IMR-90 (cell line): Measurements from ENCODE around the gene LRP11. TPM values are rescaled to one million over a fixed set of nuclear protein-coding genes. Genes with fewer than 3 reads are reported as not detected.

Source experiments
- ATAC-seq: fragments of 200-7000 bp; cut with Tn5 transposase; 2 replicates; pipeline ENCODE4 v1.9.1; 2020; ENCODE audit warnings: low read depth, mild to moderate bottlenecking, moderate library complexity
- BruUV-seq: library from RNA; stranded (reverse); fragments of 400-500 nt; replicated peaks from 2 replicates; lab custom pipeline; 2021; lab: Mats Ljungman, UMichigan
- CTCF ChIA-PET: fragments of 300-600 bp; formaldehyde crosslinking; extraction: SDS; loops from one replicate; lab custom pipeline; 2021; ENCODE audit warnings: antibody characterized with exemption; lab: Yijun Ruan, JAX
- POLR2A ChIA-PET: fragments of 300-600 bp; sonication (Branson Sonifier 250); formaldehyde crosslinking; loops from one replicate; lab custom pipeline; 2022; ENCODE audit warnings: antibody characterized with exemption; ENCODE audit not compliant: unreplicated experiment; lab: Charles Lee
- DNase-seq: peaks from one replicate; pipeline ENCODE4 v3.0.0; 2013
- H2AFZ ChIP-seq: replicated peaks from 2 replicates; pipeline ENCODE3; 2013; ENCODE audit warnings: low read length, mild to moderate bottlenecking; ENCODE audit not compliant: poor library complexity
- H2AK5ac ChIP-seq: 2 replicates; pipeline ENCODE4 v1.6.1; 2013; ENCODE audit warnings: low read depth, low read length, inconsistent platforms
- H2AK9ac ChIP-seq: replicated peaks from 2 replicates; pipeline ENCODE3; 2013; ENCODE audit warnings: mild to moderate bottlenecking, low read depth, low read length, moderate library complexity; ENCODE audit not compliant: poor library complexity
- H2BK120ac ChIP-seq: 2 replicates; pipeline ENCODE4 v1.6.1; 2013; ENCODE audit warnings: low read depth, low read length, inconsistent platforms
- H2BK15ac ChIP-seq: 3 replicates; pipeline ENCODE4 v1.6.1; 2013; ENCODE audit warnings: low read depth, low read length, inconsistent platforms
- H2BK20ac ChIP-seq: 2 replicates; pipeline ENCODE4 v1.6.1; 2013; ENCODE audit warnings: low read depth, mild to moderate bottlenecking, inconsistent platforms, low read length, moderate library complexity
- H2BK5ac ChIP-seq: 2 replicates; pipeline ENCODE4 v1.6.1; 2013; ENCODE audit warnings: mild to moderate bottlenecking, low read depth, low read length, inconsistent platforms; ENCODE audit not compliant: poor library complexity, severe bottlenecking
- H3K14ac ChIP-seq: replicated peaks from 2 replicates; pipeline ENCODE4 v1.6.1; 2013; ENCODE audit warnings: low read depth, low read length, inconsistent platforms
- H3K18ac ChIP-seq: 2 replicates; pipeline ENCODE4 v1.6.1; 2013; ENCODE audit warnings: low read depth, low read length, control low read depth
- H3K23ac ChIP-seq: 2 replicates; pipeline ENCODE4 v1.6.1; 2013; ENCODE audit warnings: low read depth, low read length, inconsistent platforms
- H3K27ac ChIP-seq: 2 replicates; pipeline ENCODE4 v1.5.1; 2013; ENCODE audit warnings: mild to moderate bottlenecking, control low read depth, low read length; ENCODE audit not compliant: insufficient read depth
- H3K27me3 ChIP-seq: 2 replicates; pipeline ENCODE4 v1.6.1; 2013; ENCODE audit warnings: low read length; ENCODE audit not compliant: control insufficient read depth, insufficient read depth
- H3K36me3 ChIP-seq: 2 replicates; pipeline ENCODE4 v1.6.1; 2013; ENCODE audit warnings: low read length, mixed read lengths; ENCODE audit not compliant: control insufficient read depth, insufficient read depth
- H3K4ac ChIP-seq: 2 replicates; pipeline ENCODE4 v1.6.1; 2013; ENCODE audit warnings: low read depth, low read length, inconsistent platforms
- H3K4me1 ChIP-seq: 2 replicates; pipeline ENCODE4 v1.6.1; 2013; ENCODE audit warnings: low read length, mixed read lengths; ENCODE audit not compliant: control insufficient read depth, insufficient read depth
- H3K4me2 ChIP-seq: 2 replicates; pipeline ENCODE4 v1.6.1; 2013; ENCODE audit warnings: low read depth, mild to moderate bottlenecking, control low read depth, low read length, moderate library complexity
- H3K4me3 ChIP-seq: 2 replicates; pipeline ENCODE4 v1.5.1; 2013; ENCODE audit warnings: low read depth, mild to moderate bottlenecking, control low read depth, low read length, moderate library complexity; ENCODE audit not compliant: insufficient read depth
- H3K56ac ChIP-seq: 2 replicates; pipeline ENCODE4 v1.6.1; 2013; ENCODE audit warnings: low read length, inconsistent platforms; ENCODE audit not compliant: insufficient read depth; ENCODE audit errors: extremely low read depth
- H3K79me1 ChIP-seq, 2 experiments: 2 replicates each; pipeline ENCODE4 v1.6.1; 2013; ENCODE audit warnings: low read length in 2 of 2, inconsistent platforms in 1 of 2, low read depth in 1 of 2
- H3K9ac ChIP-seq: 2 replicates; pipeline ENCODE4 v1.6.1; 2013; ENCODE audit warnings: low read depth, low read length, control low read depth
- H3K9me1 ChIP-seq: 2 replicates; pipeline ENCODE4 v1.6.1; 2013; ENCODE audit warnings: low read length, inconsistent platforms; ENCODE audit not compliant: insufficient read depth
- H3K9me3 ChIP-seq: 2 replicates; pipeline ENCODE4 v1.6.1; 2013; ENCODE audit warnings: low read length; ENCODE audit not compliant: control insufficient read depth, insufficient read depth
- H4K20me1 ChIP-seq: 2 replicates; pipeline ENCODE4 v1.6.1; 2013; ENCODE audit warnings: low read length, inconsistent platforms; ENCODE audit not compliant: insufficient read depth
- H4K5ac ChIP-seq: 2 replicates; pipeline ENCODE4 v1.6.1; 2013; ENCODE audit warnings: mild to moderate bottlenecking, low read depth, low read length, control low read depth
- H4K8ac ChIP-seq, 2 experiments: 2 replicates each; pipeline ENCODE4 v1.6.1; 2013; ENCODE audit warnings: low read depth in 2 of 2, low read length in 2 of 2, control low read depth in 1 of 2, inconsistent platforms in 1 of 2
- H4K91ac ChIP-seq: 2 replicates; pipeline ENCODE4 v1.6.1; 2013; ENCODE audit warnings: low read depth, low read length, inconsistent platforms; ENCODE audit not compliant: insufficient read depth
- CEBPB ChIP-seq: IDR thresholded peaks from 2 replicates; pipeline ENCODE4 v1.6.1; 2012; ENCODE audit warnings: low read depth, low read length, improper control_type of control experiment
- MAFK ChIP-seq: IDR thresholded peaks from 2 replicates; pipeline ENCODE4 v1.6.1; 2012; ENCODE audit warnings: low read depth, low read length, improper control_type of control experiment
- MXI1 ChIP-seq: IDR thresholded peaks from 2 replicates; pipeline ENCODE4 v1.6.1; 2012; ENCODE audit warnings: low read depth, mild to moderate bottlenecking, low read length, moderate library complexity, borderline replicate concordance
- NFE2L2 ChIP-seq: fragments of 150-350 bp; IDR thresholded peaks from 2 replicates; pipeline ENCODE4 v1.6.1; 2016; ENCODE audit warnings: low read depth, mild to moderate bottlenecking, low read length
- SMC3 ChIP-seq: fragments of 150-350 bp; IDR thresholded peaks from 2 replicates; pipeline ENCODE4 v1.6.1; 2016; ENCODE audit warnings: low read depth, mild to moderate bottlenecking, antibody characterized with exemption, low read length, moderate library complexity
- WGBS, 2 experiments: methylation state at CpG; one replicate each; pipeline versions ENCODE4 v1.1.5 to v1.1.7; 2013; ENCODE audit warnings: missing lambda C conversion rate in 2 of 2; ENCODE audit not compliant: insufficient read length in 1 of 2; ENCODE audit errors: extremely low coverage in 2 of 2; 5-methylcytosine and 5-hydroxymethylcytosine counted together
- dilution Hi-C: fragments of 300-500 bp; cut with HindIII; formaldehyde crosslinking; loops from one replicate; pipeline ENCODE4 v1.14.3; 2018; ENCODE audit warnings: low sequenced_read_pairs; ENCODE audit not compliant: unreplicated experiment
- in situ Hi-C: fragments of 300-500 bp; cut with MboI; formaldehyde crosslinking; loops from 3 replicates; pipeline ENCODE4 v1.14.3; 2019; ENCODE audit warnings: low sequenced_read_pairs, inconsistent platforms, mixed read lengths
- intact Hi-C: fragments of 100-400 bp; cut with micrococcal nuclease; formaldehyde crosslinking; loops from 2 replicates; pipeline ENCODE4 v1.10.0; 2022
- polyA plus RNA-seq, 3 experiments: library from polyadenylated mRNA; depleted of rRNA; stranded (reverse); fragments of >200 nt; gene quantifications; 2 replicates each; pipeline ENCODE4 v1.2.3, GENCODE V29; 2012; ENCODE audit warnings: low replicate concordance in 1 of 3
- total RNA-seq: library from RNA; depleted of rRNA; stranded (reverse); fragments of >200 nt; gene quantifications from 2 replicates; pipeline ENCODE4 v1.2.3, GENCODE V29; 2012

Gene LRP11
- total and polyA plus RNA-seq, 2 of the 4 experiments (the other 2 are of a cell fraction) = 48.8 to 63.8 TPM

DNA sequence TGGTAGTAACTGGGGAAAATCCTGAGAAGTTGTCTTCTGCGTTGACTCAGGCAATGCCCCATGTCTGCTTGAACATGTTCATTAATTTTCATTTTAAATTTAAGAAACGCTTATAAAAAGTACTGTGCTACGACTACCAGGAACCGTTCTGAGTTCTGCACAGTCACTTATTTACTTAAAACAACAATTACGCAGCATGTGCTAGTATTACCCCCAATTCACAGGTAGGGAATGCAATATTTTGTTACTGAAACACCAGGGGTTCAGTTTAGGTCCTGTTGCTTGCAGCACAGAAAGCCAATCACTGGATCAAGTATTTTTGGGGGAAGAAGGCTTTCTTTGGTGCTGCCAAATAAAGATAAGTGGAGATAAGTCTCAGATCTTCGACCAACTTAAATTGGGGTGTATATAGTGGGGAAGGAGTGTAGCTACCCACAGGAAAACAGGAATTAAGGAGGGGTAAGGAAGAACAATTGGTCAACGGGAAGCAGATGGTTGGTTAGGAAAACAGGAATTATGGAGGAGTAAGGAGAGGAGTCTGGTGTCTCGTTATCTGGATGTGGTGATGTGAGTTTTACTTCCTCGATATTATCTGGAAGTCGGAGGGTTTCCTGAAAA, 5.2 kb upstream of the LRP11 start (continued):
- no peak for TF ChIP-seq MXI1

DNA sequence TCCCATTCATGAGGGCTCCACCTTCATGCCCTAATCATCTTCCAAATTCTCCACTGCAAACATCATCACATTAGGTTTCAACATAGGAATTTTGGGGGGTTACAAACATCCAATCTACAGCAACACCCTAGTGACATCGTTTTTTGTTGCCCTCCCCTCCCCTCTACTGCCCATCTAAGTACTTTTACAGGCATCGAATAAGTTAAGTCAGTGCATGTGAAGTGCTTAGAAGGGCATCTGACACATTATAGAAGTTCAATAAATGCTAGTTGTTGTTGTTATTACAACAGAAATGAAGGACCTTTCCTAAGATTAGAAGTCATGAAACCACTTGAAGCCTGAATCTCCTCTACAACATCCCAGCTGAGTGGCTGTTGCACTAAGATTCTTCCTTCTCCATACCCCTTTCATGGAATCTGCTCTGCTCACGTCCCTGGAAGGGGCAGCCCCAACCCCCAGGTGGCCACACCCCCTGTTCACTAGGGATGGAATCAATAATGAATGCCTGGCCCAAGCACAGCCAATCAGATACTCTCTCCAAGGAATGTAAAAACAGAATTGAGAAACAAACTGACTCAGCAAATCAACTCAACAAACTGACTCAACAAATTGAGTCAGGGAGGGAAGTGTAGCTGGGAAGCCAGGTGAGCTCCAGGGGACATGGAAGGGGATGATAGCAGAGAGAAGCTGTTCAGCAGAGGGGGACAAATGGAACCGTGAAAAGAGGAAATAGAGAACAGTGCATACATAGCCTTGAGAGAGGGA, 3.9 kb upstream of the LRP11 start:
- Histone ChIP-seq H3K18ac (no peak overlapping the region), H3K56ac (no peak overlapping the region), H3K9me1 (no peaks in the 10 kb centered on the region), H4K5ac (no peak overlapping the region), H3K79me1 (0 out of 4 replicates have a peak, but pooled peaks cover 0 to 4% of the 10 kb centered on the region in 2 experiments), H3K27ac (no peak overlapping the region), H4K91ac (no peak overlapping the region), H2BK15ac (no peak overlapping the region), H2AK5ac (no peak overlapping the region), H2BK20ac (no peak overlapping the region), H3K4me3 (no peak overlapping the region), H3K4ac (no peak overlapping the region), H3K36me3 (no peaks in the 10 kb centered on the region), H3K9ac (no peak overlapping the region), H4K8ac (no peak overlapping the region), H2BK120ac (no peak overlapping the region), H2AFZ (peak overlapping the region; percentile 65), H3K14ac (0 out of 2 replicates have a peak overlapping the region, but pooled peaks have one; percentile 5), H4K20me1 (no peaks in the 10 kb centered on the region), H3K23ac (no peak overlapping the region), H2BK5ac (no peak overlapping the region), H3K4me1 (peaks cover 5% of the 10 kb centered on the region; the same call in 1 of the 2 replicates), H2AK9ac (no peak overlapping the region), H3K9me3 (no peaks in the 10 kb centered on the region), H3K4me2 (no peak overlapping the region), H3K27me3 (no peaks in the 10 kb centered on the region)
- in situ Hi-C loops = loop anchor here (5.0 kb wide), 2 partner anchors 36 to 54 kb away; partner anchors contain the start of gene RAET1G
- dilution Hi-C loops = no loop called here
- ATAC-seq = no peak
- DNase-seq = peak; percentile 28
- intact Hi-C loops = loop anchor here (5.0 kb wide), 1 partner anchor 321 kb away; the partner anchor contains the start of gene PPIL4
- WGBS, 2 experiments = no CpG with 5 or more reads among the region's 4 CpGs
- POLR2A ChIA-PET = no interaction called here
- CTCF ChIA-PET = interaction anchor here (1.0 to 1.1 kb wide), 2 partner anchors 11 to 18 kb away, joined by 3 read pairs; no protein-coding TSS in a partner anchor
- TF ChIP-seq NFE2L2 (peak; percentile 58; the same call in 1 of the 2 replicates), CEBPB (0 out of 2 replicates have a peak, but pooled peaks have one; percentile 34), MAFK (peak; percentile 96), SMC3 (no peak)
- no TSS peak for BruUV-seq
